22Rv1 (cell line): ENCODE results near the gene MLLT10.

Experiments
- CTCF ChIP-seq: fragments of 450-650 bp; IDR thresholded peaks from 2 replicates; pipeline ENCODE4 v1.5.1; 2017; ENCODE audit warnings: mild to moderate bottlenecking
- ZFX ChIP-seq: fragments of 450-650 bp; IDR thresholded peaks from 2 replicates; pipeline ENCODE4 v1.6.1; 2017; ENCODE audit warnings: antibody characterized with exemption, borderline replicate concordance

GRCh38 chr10:21628023-21628422 is 94.0 kb downstream of the MLLT10 start:
- no peak for TF ChIP-seq ZFX
- TF ChIP-seq CTCF = no peak
